ENCODE measurements around the gene NANOS1. TPM values are rescaled to one million over a fixed set of nuclear protein-coding genes. Genes with fewer than 3 reads are reported as not detected.

The NANOS1 gene
- total and polyA plus RNA-seq, 2 of the 8 experiments (the other 6 are each of a cell fraction or from before 2014, with no cell fraction given): 3.1 to 3.9 TPM

DNA sequence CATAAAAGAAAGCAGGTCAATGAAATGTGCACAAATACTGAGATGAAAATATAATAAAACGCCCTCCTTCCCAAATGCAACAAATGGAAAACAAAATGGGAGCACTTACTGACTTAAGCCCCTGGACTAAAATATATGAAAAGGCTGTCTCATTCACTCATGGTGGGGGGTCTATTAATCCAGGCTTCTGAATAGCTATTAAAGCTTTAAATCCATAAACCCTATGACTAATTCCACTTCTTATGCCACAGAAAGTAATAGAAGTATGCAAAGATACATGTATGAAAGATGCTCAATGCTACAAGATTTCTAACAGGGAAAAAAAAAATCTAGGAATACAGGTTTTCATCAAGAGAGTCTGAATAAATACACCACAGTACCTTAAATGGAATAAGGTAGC lies 30.6 kb downstream of the NANOS1 start:
- Histone ChIP-seq H4K5ac (ENCODE audit: insufficient read length, low read depth, low read length) (no peak overlapping the region), H3K79me1 (ENCODE audit: low read depth, low read length) (no peaks in the 10 kb centered on the region; the same call in 1 of the 2 replicates), H3K23ac (ENCODE audit: insufficient read length) (no peak overlapping the region), H3K27me3 (replicated peaks in 1 of 4; ENCODE audit: control insufficient read depth in 3 of 4, extremely low read depth in 1 of 4, insufficient read depth in 3 of 4, low read length in 3 of 4) (no peaks in the 10 kb centered on the region), H2AFZ (ENCODE audit: low read length) (no peak overlapping the region), H4K91ac (replicated peaks; ENCODE audit: insufficient read length, low read length) (no peak overlapping the region), H2AK5ac (ENCODE audit: low read depth, low read length) (no peak overlapping the region), H3K4ac (replicated peaks; ENCODE audit: insufficient read length, low read depth, low read length) (no peak overlapping the region), H4K8ac (ENCODE audit: extremely low read depth, insufficient read depth, low read length) (no peak overlapping the region), H3K14ac (ENCODE audit: insufficient read length) (no peak overlapping the region), H3K79me2 (ENCODE audit: control insufficient read depth in 1 of 2, insufficient read depth in 2 of 2, low read length in 2 of 2) (peaks cover 0 to 85% of the 10 kb centered on the region in 2 experiments; a peak in 2 of 4 replicates), H2BK20ac (ENCODE audit: low read length) (no peak overlapping the region), H3K27ac (ENCODE audit: low read depth, low read length) (no peak overlapping the region), H3K4me2 (ENCODE audit: insufficient read depth in 1 of 2, low read depth in 2 of 2, low read length in 2 of 2) (no peak overlapping the region), H3K18ac (ENCODE audit: extremely low read depth, low read length) (no peak overlapping the region), H2BK12ac (ENCODE audit: low read depth, low read length) (no peak overlapping the region), H3K4me3 (ENCODE audit: extremely low read depth in 1 of 4, insufficient read depth in 2 of 4, low read depth in 3 of 4, low read length in 4 of 4) (no peak overlapping the region), H3K23me2 (ENCODE audit: low read depth, low read length) (no peaks in the 10 kb centered on the region), H4K20me1 (replicated peaks in 1 of 2; ENCODE audit: control insufficient read depth in 1 of 2, insufficient read depth in 2 of 2, low read length in 2 of 2) (peaks cover 12% of the 10 kb centered on the region in 2 experiments), H3K9ac (replicated peaks in 1 of 4; ENCODE audit: extremely low read depth in 1 of 4, low read depth in 3 of 4, low read length in 3 of 4) (no peak overlapping the region), H3K4me1 (replicated peaks in 1 of 4; ENCODE audit: control insufficient read depth in 3 of 4, insufficient read depth in 4 of 4, low read length in 3 of 4) (no peaks in the 10 kb centered on the region), H3K56ac (replicated peaks; ENCODE audit: insufficient read length, low read depth, low read length) (no peak overlapping the region), H3K9me3 (ENCODE audit: insufficient read depth in 2 of 2, low read depth in 1 of 2, low read length in 1 of 2) (no peaks in the 10 kb centered on the region), H2BK5ac (ENCODE audit: low read depth, low read length) (no peak overlapping the region), H2BK15ac (ENCODE audit: low read length) (no peak overlapping the region), H3K36me3 (ENCODE audit: control insufficient read depth in 2 of 4, insufficient read depth in 4 of 4, low read length in 3 of 4) (peaks cover 43 to 99% (median 85%) of the 10 kb centered on the region in 4 experiments), H2BK120ac (replicated peaks; ENCODE audit: low read depth, low read length) (no peak overlapping the region)
- 92% methylated on average over 1 of the region's 1 CpG; no CpG with 5 or more reads in 1 of the 2 experiments for WGBS, 2 experiments (ENCODE audit: extremely low coverage in 1 of 2, insufficient coverage in 1 of 2, insufficient read length in 1 of 2, insufficient replicate concordance in 2 of 2, low coverage in 1 of 2, low lambda C conversion rate in 2 of 2, missing lambda C conversion rate in 1 of 2)
- DNase-seq (ENCODE audit: low read depth in 1 of 2, low spot score in 2 of 2) (no peak), FAIRE-seq (no peak)
- ChIA-PET POLR2A (ENCODE audit: partially characterized antibody) (interaction anchor here (1.0 kb wide), 1 partner anchor 10 kb away, joined by 3 read pairs; no protein-coding TSS in a partner anchor), CTCF (ENCODE audit: partially characterized antibody) (no interaction called here)
- no peak for TF ChIP-seq PHF8 (conservative IDR thresholded peaks at IDR 0.05; ENCODE audit: low read depth, low read length)
- TF ChIP-seq, protein P1, sequence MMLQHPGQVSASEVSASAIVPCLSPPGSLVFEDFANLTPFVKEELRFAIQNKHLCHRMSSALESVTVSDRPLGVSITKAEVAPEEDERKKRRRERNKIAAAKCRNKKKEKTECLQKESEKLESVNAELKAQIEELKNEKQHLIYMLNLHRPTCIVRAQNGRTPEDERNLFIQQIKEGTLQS (IDR thresholded peaks at IDR 0.05; ENCODE audit: insufficient read depth, low read depth, low read length): no peak
- no peak for TF ChIP-seq CHD2 (IDR thresholded peaks at IDR 0.05; ENCODE audit: low read length)
- no peak for TF ChIP-seq SIRT6 (IDR thresholded peaks at IDR 0.05; ENCODE audit: low read length)
- TF ChIP-seq EZH2 (IDR thresholded peaks at IDR 0.05; ENCODE audit: low read depth, low read length, severe bottlenecking): no peak
- TF ChIP-seq KDM4A (IDR thresholded peaks at IDR 0.05; ENCODE audit: low read depth, low read length, severe bottlenecking): no peak
- TF ChIP-seq GABPA (IDR thresholded peaks at IDR 0.05; ENCODE audit: borderline replicate concordance, insufficient read depth, low read length): no peak
- no peak for TF ChIP-seq BACH1 (IDR thresholded peaks at IDR 0.05; ENCODE audit: low read length)
- TF ChIP-seq, protein P2, sequence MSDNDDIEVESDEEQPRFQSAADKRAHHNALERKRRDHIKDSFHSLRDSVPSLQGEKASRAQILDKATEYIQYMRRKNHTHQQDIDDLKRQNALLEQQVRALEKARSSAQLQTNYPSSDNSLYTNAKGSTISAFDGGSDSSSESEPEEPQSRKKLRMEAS (IDR thresholded peaks at IDR 0.05): no peak
- TF ChIP-seq KDM5A (IDR thresholded peaks at IDR 0.05; ENCODE audit: low read length): no peak
- no peak for TF ChIP-seq TAF1 (IDR thresholded peaks at IDR 0.05; ENCODE audit: low read depth, low read length)
